IPS-15b (cell line): ENCODE data around the gene OTOGL.
"Not testable (repeated sequence)": the region's sequence is repeated elsewhere in the genome, so short reads cannot be mapped to it uniquely, and the experiment has no call there.

ENCODE experiments used
- H3K27me3 ChIP-seq: one replicate; pipeline ENCODE4 v1.6.1; 2013; ENCODE audit warnings: low read length; ENCODE audit not compliant: control insufficient read depth, insufficient read depth
- H3K36me3 ChIP-seq: one replicate; pipeline ENCODE4 v1.6.1; 2013; ENCODE audit warnings: low read length; ENCODE audit not compliant: control insufficient read depth, insufficient read depth
- H3K4me1 ChIP-seq: one replicate; pipeline ENCODE4 v1.6.1; 2013; ENCODE audit warnings: mild to moderate bottlenecking, low read length; ENCODE audit not compliant: control insufficient read depth, insufficient read depth
- H3K4me3 ChIP-seq: one replicate; pipeline ENCODE4 v1.5.1; 2013; ENCODE audit warnings: low read depth, low read length
- H3K9ac ChIP-seq: one replicate; pipeline ENCODE4 v1.6.1; 2013; ENCODE audit warnings: low read depth, mild to moderate bottlenecking, low read length
- H3K9me3 ChIP-seq: one replicate; pipeline ENCODE4 v1.6.1; 2013; ENCODE audit warnings: mild to moderate bottlenecking, low read length; ENCODE audit not compliant: control insufficient read depth, insufficient read depth

Gene OTOGL

DNA sequence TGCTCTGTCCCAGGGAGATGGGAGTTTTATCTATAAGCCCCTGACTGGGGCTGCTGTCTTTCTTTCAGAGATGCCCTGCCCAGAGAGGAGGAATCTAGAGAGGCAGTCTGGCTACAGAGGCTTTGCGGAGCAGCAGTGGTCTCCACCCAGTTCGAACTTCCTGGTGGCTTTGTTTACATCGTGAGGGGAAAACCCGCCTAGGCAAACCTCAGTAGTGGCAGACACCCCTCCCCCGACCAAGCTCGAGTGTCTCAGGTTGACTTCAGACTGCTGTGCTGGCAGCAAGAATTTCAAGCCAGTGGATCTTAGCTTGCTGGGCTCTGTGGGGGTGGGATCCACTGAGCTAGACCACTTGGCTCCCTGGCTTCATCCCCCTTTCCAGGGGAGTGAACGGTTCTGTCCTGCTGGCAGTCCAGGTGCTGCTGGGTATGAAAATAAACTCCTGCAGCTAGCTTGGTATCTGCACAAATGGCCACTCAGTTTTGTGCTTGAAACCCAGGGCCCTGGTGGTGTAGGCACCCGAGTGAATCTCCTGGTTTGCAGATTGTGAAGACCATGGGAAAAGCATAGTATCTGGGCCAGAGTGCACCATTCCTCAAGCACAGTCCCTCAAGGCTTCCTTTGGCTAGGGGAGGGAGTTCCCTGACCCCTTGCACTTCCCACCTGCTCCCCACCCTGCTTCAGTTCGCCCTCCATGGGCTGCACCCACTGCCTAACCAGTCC, 15.3 kb upstream of the OTOGL start:
- H3K27me3 ChIP-seq, H3K36me3 ChIP-seq, H3K4me1 ChIP-seq, H3K9me3 ChIP-seq, H3K9ac ChIP-seq: not testable (repeated sequence)
- peak overlapping the region; percentile 20 for H3K4me3 ChIP-seq

DNA sequence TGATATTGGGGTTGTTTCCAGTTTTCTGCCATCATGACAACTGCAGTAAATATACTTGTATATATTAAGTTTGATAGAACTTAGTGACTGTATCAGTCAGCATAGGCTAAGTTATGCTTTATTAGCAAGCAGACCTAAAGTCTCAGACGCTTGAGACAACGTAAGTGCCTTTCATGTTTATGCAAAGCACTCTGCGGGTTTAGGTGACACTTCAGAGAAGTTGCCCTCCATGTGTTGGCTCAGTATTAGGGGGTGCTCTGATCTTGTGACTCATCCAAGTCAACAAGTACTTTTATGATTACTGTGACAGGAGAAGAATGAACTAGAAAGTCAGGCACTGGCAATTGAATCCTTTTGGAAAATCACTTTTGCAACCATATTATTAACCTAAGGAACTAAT, 13.3 kb upstream of the OTOGL start:
- Histone ChIP-seq H3K27me3 (no peaks in the 10 kb centered on the region), H3K9ac (no peak overlapping the region), H3K4me3 (no peak overlapping the region), H3K36me3 (no peaks in the 10 kb centered on the region), H3K4me1 (no peaks in the 10 kb centered on the region), H3K9me3 (no peaks in the 10 kb centered on the region)

DNA sequence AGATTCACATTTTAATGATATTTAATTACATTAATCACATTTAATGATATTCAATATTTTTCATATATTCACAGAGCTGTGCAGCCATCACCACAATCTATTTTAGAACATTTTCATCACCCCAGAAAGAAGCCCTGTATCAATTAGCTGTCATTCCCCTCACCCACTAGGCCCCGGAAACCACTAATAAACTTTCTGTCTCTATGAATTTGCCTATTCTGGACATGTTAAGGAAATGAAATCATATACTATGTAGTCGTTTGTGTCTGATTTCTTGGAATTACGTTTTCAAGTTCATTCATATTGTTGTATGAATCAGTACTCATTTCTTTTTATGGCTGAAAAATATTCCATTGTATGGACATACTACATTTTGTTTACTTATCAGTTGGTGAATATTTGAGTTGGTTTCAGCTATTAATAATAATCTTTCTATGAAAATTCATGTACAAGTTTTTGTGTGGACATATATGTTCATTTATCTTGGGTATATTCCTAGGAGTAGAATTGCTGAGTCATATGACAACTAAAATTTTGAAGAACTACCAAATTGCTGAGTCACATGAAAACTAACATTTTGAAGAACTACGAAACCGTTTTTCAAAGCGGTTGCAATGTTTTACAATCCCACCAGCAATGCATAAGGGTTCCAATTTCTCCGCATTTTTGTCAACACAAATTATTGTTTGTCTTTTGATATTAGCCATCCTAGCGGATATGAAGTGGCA, 11.7 kb upstream of the OTOGL start:
- Histone ChIP-seq H3K9me3 (no peaks in the 10 kb centered on the region), H3K4me1 (no peaks in the 10 kb centered on the region), H3K9ac (no peak overlapping the region), H3K27me3 (no peaks in the 10 kb centered on the region), H3K36me3 (no peaks in the 10 kb centered on the region), H3K4me3 (no peak overlapping the region)

- no peaks in the 10 kb centered on the region for H3K27me3 ChIP-seq
Observed at GRCh38 chr12:80100591-80100990, 1.3 kb downstream of the OTOGL start.

DNA sequence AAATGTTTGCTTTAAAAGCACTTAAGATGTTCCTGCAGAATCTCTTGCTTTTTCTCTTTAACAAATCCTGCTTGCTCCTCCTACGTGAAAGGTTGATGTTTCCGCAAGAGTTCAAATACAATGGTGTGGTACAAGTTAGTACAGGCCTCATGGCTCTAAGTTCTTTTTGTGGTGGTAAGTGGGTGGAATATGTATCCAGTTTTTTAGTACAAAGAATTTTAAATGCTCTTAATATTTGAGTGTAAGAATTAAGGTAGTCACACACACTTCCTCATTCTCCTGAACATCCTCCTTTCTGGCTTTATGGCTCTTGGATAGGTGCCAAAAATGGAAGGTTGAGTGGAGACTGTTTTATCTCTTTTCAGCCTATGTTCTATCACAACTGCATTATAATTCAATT, 1.8 kb downstream of the OTOGL start:
- no peaks in the 10 kb centered on the region for H3K4me1 ChIP-seq
- H3K9me3 ChIP-seq = no peaks in the 10 kb centered on the region
- H3K9ac ChIP-seq = no peak overlapping the region
- no peak overlapping the region for H3K4me3 ChIP-seq
- H3K27me3 ChIP-seq = no peaks in the 10 kb centered on the region
- no peaks in the 10 kb centered on the region for H3K36me3 ChIP-seq

More at GRCh38 chr12:80100591-80100990, 1.3 kb downstream of the OTOGL start:
- Histone ChIP-seq H3K9ac (no peak overlapping the region), H3K9me3 (no peaks in the 10 kb centered on the region), H3K4me1 (no peaks in the 10 kb centered on the region), H3K36me3 (no peaks in the 10 kb centered on the region), H3K4me3 (no peak overlapping the region)

GRCh38 chr12:80107221-80107620, 7.9 kb downstream of the OTOGL start:
- Histone ChIP-seq H3K4me1 (no peaks in the 10 kb centered on the region), H3K9me3 (no peaks in the 10 kb centered on the region)

DNA sequence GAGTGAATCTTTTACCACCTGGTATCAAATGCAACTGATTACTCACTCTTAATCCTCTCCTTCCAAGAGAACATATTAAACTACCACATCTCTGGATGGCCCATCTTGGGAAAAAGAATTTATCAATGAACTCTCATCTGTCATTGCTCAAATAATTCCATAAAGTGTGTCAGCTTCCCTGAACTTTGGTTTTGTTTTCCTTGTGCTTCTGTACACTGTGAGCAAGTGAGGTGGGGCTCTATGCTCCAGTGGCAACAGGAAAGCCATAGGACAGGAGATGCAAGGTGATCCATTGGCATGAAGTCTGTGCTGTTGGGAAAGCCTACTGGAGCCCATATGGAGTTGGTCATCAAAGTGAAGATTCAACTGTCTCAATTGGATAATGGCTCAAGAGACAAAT, 17.4 kb downstream of the OTOGL start:
- Histone ChIP-seq H3K4me1 (peaks cover 8% of the 10 kb centered on the region), H3K27me3 (no peaks in the 10 kb centered on the region), H3K9ac (no peak overlapping the region), H3K36me3 (no peaks in the 10 kb centered on the region), H3K9me3 (no peaks in the 10 kb centered on the region), H3K4me3 (no peak overlapping the region)

More at GRCh38 chr12:80107221-80107620, 7.9 kb downstream of the OTOGL start:
- H3K36me3 ChIP-seq = no peaks in the 10 kb centered on the region
- H3K27me3 ChIP-seq = no peaks in the 10 kb centered on the region
- H3K4me3 ChIP-seq = no peak overlapping the region
- no peak overlapping the region for H3K9ac ChIP-seq

DNA sequence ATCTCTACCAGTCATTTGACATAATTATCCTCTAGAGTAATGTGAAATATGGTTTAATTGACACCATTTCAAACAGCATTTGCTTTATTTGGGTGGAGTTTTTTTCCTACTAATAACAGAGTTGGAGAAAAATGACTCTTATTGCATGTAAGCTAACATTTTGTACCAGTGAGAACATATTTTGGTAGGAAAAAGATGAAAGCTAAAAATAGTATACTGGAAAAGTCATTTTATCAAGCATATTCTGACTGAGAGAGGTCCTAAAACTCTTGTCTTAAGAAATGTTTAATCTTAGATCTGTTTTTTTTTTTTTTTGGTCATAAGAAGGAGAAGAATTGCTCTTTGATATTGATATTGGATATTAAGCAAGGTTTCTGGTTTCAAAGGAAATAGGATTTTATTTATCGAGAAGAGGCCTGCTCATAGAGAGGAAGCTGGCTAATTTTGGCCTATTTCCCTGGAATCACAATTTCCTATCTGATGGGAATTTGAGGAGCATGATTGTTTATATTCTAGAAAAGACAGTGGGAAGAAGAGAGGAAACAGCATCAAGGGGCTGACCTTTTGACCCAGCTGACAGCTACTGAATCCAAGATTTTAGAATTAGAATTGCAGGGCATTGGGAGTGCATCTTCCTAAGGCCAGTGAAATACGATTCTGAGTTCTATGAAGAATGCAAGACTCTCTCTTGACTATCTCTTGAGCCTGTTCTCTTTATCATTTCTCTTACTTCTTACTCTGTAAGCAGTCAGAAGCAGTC, 19.4 kb downstream of the OTOGL start:
- no peak overlapping the region for H3K9ac ChIP-seq
- no peak overlapping the region for H3K4me3 ChIP-seq
- no peaks in the 10 kb centered on the region for H3K27me3 ChIP-seq
- no peaks in the 10 kb centered on the region for H3K9me3 ChIP-seq
- H3K36me3 ChIP-seq = no peaks in the 10 kb centered on the region
- H3K4me1 ChIP-seq = peaks cover 8% of the 10 kb centered on the region

DNA sequence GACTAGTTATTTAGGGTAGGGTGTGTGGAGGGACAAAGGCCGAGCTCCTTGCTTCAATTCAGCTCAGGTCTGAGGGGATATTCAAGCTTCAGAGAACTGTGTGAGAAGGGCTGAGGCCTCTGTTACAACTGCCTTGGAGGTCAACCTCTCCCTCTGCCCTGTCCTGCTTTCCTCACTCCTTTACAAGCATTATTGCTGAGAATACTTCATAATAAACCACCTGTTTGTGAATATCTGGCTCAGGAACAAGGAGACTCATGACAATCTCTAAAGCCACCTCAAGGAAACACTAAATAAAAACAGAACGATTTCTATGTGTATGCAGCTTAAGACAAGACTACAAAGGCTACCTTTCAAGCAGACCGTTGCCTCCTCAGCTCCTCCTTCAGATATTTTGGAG, 21.7 kb downstream of the OTOGL start:
- Histone ChIP-seq H3K4me1 (peaks cover 8% of the 10 kb centered on the region), H3K4me3 (no peak overlapping the region), H3K27me3 (no peaks in the 10 kb centered on the region), H3K9ac (no peak overlapping the region), H3K9me3 (no peaks in the 10 kb centered on the region), H3K36me3 (no peaks in the 10 kb centered on the region)

- no peaks in the 10 kb centered on the region for H3K36me3 ChIP-seq
- no peak overlapping the region for H3K4me3 ChIP-seq
- H3K4me1 ChIP-seq = peaks cover 8% of the 10 kb centered on the region
- no peak overlapping the region for H3K9ac ChIP-seq
- no peaks in the 10 kb centered on the region for H3K27me3 ChIP-seq
- H3K9me3 ChIP-seq = no peaks in the 10 kb centered on the region
Observed at GRCh38 chr12:80121661-80122060, 22.3 kb downstream of the OTOGL start.

DNA sequence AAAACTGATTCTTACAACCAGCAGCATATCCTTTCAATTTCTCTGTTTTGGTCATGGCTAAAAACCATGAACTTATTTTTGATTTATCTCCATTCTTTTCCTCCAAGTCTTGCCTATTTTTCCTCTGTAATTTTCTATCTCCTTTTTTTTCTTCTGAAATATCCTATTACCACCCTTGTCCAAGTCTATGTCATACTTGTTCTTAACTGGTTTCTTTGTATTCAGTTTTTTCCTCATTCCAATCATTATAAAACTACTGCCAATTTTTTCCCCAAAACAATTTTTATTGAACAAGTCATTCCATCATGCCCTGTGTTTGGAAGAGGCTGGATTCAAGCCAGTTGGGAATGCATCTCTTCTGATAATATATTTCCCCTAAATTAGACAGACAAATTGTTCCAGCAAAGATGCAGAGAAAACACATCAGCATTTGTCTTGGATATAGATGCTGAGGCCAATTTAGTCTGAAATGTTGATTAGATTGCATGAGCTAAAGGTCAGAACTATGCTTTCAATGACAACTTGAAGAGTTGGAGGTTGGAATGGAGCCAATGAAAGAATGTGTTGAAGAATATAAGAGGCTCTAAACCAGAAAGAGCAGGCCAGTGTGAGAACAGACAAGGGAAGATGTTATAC, 30.7 kb downstream of the OTOGL start:
- Histone ChIP-seq H3K4me1 (no peaks in the 10 kb centered on the region), H3K4me3 (no peak overlapping the region), H3K27me3 (no peaks in the 10 kb centered on the region), H3K9me3 (no peaks in the 10 kb centered on the region), H3K9ac (no peak overlapping the region), H3K36me3 (no peaks in the 10 kb centered on the region)
